Posterior cingulate gyrus (tissue), 11 donors: ENCODE results near the gene DLEC1.

Experiments used
- DNase-seq, 10 donors: peaks; one replicate each; pipeline versions ENCODE4 v3.0.0 to v3.0.0-alpha.2; 2020 to 2021; ENCODE audit warnings: mixed read lengths in 3 of 10
- intact Hi-C: fragments of 100-400 bp; cut with DNase I; formaldehyde crosslinking; loops from one replicate; pipeline ENCODE4 v1.15.1; 2023

Gene DLEC1

DNA sequence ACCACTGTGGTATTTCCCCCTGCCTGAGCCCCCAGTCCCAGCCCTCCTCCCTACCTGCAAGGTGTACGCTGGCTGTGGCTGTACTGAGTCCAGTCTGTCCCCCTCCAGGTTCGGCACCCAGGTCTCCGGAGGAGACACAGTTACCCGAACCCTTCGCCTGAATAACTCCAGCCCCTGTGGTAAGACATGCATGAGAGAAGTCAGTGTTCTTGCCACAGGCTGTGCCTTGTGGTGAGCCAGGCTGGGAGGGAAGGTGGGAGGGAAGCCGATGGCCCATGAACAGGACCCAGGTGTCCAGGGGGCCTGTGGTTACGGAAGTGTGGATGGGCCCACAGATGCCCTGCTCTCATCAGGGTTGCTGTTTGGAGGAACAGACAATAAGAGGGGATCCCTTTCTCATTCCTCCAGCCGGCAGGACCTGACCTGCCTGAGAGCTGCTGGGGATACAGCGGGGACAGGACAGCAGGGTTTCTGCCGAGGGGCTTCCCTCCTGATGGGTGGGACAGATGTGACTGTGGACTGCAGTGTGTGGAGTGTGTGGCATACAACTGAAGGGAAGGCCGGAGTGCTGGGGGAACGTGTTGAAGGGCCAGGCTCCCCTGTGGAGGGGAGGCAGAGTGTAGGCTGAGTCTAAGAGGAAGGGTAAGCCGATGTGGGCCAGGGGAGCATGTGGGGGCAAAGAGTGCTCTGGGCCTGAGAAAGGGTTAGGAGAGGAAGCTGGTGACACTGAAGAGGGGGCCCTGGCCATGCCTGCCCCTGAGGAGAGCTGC lies 76.1 kb downstream of the DLEC1 start:
- intact Hi-C loops = loop anchor here (5.0 kb wide), 1 partner anchor 237 kb away; no protein-coding TSS in a partner anchor
- peak in 1 of 10 donors; percentile 61 for DNase-seq

- intact Hi-C loops = loop anchor here (5.0 kb wide), 1 partner anchor 236 kb away; no protein-coding TSS in a partner anchor
- DNase-seq = peak in 1 of 10 donors; percentile 63
Measured at GRCh38 chr3:38115645-38116427, 76.8 kb downstream of the DLEC1 start.

DNA sequence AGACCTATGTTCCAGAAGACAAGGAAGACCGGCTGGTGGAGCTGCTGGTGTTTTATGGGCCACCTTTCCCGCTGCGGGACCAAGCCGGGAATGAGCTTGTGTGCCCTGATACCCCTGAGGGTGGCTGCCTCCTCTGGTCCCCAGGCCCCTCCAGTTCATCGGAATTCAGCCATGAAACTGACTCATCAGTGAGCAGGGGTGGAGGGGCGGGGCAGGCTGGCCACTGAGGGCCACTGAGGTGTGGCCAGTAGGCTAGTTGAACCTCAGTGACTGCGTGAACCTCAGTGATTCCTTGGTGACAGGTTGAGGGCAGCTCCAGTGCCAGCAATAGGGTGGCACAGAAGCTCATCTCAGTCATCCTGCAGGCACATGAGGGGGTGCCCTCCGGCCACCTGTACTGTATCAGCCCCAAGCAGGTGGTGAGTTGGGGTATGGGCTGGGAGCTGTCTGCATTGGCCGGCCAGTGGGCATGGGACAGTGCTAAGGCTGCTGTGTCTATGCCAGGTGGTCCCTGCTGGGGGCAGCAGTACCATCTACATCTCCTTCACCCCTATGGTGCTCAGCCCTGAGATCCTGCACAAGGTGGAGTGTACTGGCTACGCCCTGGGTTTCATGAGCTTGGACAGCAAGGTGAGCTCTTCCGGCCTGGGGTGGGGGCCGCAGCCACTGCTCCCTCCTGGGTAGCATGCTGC lies 77.6 kb downstream of the DLEC1 start:
- intact Hi-C loops = loop anchor here (5.0 kb wide), 1 partner anchor 236 kb away; no protein-coding TSS in a partner anchor
- DNase-seq = peak in 4 of 10 donors; percentile 5 to 72 (median 45)

GRCh38 chr3:38117163-38117716 lies 78.2 kb downstream of the DLEC1 start:
- peak in 4 of 10 donors; percentile 19 to 84 (median 72) for DNase-seq

DNA sequence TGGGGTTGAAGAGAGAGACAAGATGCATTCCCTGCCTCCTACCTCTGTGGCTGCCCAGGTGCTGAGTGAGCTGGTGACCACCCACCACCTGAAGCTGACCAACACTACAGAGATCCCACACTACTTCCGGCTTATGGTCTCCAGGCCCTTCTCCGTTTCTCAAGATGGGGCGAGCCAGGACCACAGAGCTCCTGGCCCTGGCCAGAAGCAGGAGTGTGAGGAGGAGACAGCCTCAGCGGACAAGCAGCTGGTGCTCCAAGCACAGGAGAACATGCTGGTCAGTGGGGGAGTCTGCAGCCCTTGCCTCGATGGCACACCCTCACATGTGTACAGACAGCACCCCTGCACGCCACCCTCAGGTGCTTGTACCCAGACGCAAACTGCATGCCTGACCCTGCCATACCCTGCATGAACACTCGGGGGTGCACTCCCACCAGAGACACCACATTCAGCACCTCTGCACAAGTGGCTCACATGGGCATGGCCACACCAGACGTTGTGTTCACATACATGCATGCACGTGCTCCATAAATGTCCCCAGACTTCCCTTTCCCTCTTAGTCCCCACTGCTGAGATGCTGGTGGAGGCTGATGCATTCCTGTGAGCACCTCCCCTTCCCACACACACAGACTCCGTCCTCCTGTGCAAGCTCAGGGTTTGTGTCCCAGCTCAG lies 78.9 kb downstream of the DLEC1 start:
- intact Hi-C loops = loop anchor here (5.0 kb wide), 1 partner anchor 234 kb away; no protein-coding TSS in a partner anchor
- peak in 8 of 10 donors; percentile 44 to 94 (median 55) for DNase-seq

More at GRCh38 chr3:38117163-38117716, 78.2 kb downstream of the DLEC1 start:
- intact Hi-C loops = loop anchor here (5.0 kb wide), 1 partner anchor 235 kb away; no protein-coding TSS in a partner anchor

DNA sequence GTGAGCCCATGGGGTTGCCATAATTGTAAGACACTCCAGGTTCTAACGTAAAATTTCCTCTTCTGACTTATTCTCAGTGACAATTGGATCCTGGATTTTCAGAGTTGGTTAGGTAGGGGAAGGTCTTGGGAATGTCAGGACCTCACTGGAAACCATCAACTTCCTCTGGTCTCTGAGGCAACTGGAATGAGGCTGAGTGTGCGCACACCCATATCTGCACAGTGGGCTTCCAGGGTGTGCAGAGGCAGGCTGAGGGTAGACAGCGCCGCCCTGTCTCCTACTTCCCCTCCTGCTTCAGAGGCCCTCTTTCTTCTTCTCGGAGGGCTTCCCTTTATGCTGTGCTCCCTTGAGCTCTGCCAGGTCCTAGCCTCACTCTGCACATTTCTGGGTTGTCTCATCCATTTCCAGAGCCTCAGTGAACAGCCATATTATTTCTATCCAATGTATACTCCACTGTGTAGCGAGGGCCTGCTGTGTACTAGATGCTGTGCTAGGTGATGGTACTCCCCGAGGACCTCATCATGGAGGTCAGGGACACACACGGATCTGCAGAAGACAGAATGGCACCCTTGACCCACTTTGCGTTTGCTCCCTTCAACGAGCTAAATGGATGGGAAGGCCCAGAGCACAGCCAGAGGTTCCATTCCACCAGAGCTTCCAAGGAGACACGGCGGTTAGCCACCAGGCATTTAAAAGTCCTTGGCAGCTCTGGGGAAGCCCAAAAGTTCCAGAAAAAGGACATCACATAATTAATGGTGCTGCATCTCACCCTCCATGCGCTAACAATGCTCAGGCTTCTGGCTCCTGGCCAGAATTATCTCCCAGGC lies 79.6 kb downstream of the DLEC1 start:
- DNase-seq = peak in 2 of 10 donors; percentile 34 to 48
- intact Hi-C loops = loop anchor here (5.0 kb wide), 1 partner anchor 234 kb away; no protein-coding TSS in a partner anchor

DNA sequence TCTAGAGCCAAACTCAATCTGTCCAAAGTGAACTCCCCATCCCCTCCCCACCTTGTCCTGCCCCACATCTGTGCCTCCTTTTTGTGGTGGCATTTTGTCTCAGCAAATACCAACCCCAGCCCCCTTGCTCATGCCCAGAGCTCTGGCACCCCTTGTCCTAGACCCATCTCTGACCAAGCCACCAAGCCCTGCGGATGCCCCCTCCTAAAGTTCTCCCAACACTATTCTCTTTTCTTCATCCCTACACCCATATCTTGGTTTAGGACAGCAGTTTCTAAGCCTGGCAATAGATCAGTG lies 80.2 kb downstream of the DLEC1 start:
- intact Hi-C loops = loop anchor here (5.0 kb wide), 1 partner anchor 233 kb away; no protein-coding TSS in a partner anchor

DNA sequence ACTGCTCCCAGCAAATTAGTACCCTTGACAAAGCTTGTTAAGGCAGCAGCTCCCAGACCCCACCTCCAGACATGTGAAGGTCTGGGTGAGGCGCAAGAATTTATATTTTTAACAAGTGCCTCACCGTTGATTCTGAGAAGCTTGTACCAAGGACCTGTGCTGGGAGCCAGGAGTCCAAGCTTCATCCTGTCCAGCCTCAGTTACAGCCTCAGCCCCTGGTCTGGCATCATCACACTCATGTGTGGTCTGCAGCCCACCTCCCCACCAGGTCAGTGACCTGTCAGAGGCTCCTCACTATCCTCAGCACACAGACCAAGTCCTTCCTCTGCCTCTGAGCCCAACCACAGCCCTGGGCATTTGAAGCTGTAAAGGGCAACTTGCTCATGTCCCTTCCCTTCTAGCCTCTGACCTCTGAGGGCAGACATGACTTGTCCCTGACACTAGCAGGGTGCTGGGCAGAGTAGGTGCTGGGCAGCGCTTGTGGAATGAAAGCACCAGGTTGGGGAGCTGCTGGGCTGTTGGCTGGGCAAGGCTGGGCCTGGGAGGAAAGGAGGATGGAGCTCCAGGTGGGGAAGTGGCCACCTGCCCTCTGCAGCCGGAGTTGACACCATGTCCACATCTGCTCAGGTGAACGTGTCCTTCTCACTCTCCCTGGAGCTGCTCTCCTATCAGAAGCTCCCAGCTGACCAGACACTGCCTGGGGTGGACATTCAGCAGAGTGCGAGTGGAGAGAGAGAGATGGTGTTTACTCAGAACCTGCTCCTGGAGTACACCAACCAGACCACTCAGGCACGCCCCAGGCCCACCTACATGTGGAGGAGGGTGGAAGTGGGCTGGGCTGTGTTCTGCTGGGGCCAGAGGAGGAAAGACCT lies 81.0 kb downstream of the DLEC1 start:
- DNase-seq = peak in 4 of 10 donors; percentile 9 to 77 (median 60)
- intact Hi-C loops = loop anchor here (5.0 kb wide), 1 partner anchor 232 kb away; no protein-coding TSS in a partner anchor

More for the DNA sequence above, 80.2 kb downstream of the DLEC1 start:
- DNase-seq = no peak

DNA sequence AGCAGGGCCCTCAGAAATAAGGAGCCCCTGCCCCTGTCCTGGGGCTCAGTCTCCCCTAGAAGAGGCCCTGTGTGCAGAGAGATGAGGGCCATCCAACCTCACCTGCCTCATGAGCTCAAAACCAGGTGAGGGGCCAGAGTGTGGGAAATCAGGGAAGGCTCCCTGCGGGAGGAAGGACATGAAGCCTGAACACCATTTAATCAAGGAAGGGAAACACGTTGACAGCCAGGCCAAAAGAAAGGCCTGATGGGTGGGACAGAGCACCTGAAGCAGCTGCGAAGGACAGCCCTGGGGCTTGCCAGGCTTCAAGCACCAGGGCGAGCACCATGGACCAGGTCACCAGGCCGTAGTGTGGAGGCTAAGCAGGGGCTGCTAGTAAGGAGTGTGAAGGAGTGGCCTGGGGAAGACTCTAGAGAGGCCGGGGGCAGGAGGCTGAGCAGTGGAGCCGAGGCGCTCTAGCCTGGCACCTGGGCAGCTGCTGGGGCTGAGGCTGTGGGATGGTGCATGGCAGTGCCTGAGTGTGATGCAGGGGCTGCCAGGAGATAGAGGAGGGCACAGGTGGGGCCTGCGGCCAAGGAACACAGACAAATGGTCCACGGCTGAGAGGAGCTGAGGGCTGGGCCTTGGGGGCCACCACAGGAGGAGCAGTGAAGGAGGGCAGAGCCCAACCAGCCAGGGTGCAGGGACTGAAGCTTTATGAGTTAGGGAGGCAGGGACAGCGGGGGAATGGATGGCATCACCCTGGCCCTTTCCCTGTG lies 81.9 kb downstream of the DLEC1 start:
- DNase-seq = peak in 3 of 10 donors; percentile 10 to 80 (median 72)

DNA sequence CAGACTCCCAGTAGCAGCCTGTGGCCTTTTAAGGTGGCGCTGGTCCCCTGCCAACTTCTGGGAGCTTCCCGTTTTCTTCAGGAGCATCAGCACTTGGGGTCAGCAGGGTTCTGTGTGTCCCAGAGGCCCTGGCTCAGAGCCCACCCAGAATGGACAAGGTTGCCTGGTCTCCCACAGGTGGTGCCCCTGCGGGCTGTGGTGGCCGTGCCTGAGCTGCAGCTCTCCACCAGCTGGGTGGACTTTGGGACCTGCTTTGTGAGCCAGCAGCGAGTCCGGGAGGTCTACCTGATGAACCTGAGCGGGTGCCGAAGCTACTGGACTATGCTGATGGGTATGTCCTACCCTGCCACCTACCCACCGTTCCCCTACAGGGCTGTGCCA lies 82.4 kb downstream of the DLEC1 start:
- intact Hi-C loops = no loop called here
- DNase-seq = peak in 3 of 10 donors; percentile 59 to 83 (median 79)

More for the DNA sequence above, 81.9 kb downstream of the DLEC1 start:
- intact Hi-C loops = no loop called here

DNA sequence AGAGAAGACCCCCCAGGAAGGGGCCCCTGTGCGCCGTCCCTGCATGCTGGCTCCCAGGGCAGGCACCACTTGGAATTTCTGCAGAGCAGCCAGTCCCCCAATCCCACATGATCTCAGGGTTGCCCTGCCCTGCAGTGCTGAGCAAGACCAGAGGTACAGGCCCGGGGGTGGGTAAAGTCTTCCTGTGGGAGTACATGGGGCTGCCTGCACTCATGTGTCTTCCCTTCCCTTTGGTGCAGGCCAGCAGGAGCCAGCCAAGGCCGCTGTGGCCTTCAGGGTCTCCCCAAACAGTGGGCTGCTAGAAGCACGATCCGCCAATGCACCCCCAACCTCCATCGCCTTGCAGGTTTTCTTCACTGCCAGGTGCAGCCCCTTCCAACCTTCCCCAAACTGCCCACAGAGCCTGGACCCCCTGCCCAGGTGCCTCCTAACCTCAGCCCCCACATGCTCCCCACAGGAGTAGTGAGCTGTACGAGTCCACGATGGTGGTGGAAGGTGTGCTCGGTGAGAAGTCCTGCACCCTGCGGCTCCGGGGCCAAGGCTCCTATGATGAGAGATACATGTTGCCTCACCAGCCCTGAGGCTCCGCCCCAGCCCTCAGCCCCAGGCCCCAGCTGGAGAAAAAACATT lies 82.9 kb downstream of the DLEC1 start:
- intact Hi-C loops = no loop called here
- peak in 2 of 10 donors; percentile 41 to 78 for DNase-seq

DNA sequence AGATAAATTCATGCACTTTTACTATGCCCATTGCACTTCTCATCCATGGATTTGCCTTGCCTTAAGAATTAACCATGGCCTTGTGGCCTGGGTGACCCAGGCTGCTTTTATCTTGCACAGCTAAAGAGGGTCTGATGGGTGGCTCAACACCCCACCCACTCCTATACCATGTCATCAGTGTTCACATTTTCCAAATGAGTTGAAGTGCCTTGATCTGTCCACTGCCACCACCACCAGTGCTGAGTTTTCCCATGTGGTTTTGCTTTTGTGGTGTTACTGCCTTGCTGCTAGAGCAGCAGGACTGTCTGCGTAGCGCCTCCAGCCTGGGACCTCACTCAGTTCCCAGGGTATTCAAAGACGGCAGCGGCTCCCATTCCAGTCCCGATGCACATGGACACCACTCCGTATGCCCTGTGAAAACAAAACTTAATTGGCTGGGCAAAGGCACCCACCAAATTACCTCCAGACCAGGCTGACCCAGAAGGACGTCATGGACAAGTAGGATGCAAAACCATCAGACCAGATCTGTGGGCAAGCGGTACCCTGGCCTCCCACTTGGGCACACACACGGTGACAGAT lies 83.8 kb downstream of the DLEC1 start:
- intact Hi-C loops = no loop called here
- DNase-seq = peak in 2 of 10 donors; percentile 27 to 69

DNA sequence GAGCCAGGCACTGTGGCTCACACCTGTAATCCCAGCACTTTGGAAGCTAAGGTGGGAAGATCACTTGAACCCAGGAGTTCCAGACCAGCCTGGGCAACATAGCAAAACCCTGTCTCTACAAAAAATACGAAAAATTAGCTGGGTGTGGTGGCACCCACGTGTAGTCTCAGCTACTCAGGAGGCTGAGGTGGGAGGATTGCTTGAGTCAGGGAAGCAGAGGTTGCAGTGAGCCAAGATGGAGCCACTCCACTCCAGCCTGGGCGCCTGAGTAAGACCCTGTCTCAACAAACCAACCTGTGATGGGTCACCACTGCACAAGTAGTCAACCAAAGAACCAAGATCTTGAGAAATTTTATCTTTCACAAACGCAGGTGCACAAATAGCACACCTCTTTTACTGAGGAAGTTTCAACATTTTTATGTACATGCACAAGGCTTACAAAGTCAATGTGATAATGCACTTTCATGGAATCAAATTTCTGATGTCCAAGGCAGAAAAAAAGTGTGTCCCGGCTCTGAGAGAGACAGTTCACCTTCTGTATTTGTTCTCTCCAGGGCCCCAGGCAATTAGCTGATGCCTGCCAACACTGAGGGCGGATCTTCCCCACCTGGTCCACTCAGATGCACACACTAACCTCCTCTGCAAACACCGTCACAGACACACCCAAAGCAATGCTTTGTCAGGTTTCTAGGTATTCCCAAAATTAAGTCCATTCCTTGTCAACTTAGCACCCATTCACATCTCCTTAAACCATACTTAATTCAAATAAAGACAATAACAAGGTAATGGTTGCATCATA lies 85.5 kb downstream of the DLEC1 start:
- peak in 1 of 10 donors; percentile 68 for DNase-seq
- intact Hi-C loops = no loop called here

DNA sequence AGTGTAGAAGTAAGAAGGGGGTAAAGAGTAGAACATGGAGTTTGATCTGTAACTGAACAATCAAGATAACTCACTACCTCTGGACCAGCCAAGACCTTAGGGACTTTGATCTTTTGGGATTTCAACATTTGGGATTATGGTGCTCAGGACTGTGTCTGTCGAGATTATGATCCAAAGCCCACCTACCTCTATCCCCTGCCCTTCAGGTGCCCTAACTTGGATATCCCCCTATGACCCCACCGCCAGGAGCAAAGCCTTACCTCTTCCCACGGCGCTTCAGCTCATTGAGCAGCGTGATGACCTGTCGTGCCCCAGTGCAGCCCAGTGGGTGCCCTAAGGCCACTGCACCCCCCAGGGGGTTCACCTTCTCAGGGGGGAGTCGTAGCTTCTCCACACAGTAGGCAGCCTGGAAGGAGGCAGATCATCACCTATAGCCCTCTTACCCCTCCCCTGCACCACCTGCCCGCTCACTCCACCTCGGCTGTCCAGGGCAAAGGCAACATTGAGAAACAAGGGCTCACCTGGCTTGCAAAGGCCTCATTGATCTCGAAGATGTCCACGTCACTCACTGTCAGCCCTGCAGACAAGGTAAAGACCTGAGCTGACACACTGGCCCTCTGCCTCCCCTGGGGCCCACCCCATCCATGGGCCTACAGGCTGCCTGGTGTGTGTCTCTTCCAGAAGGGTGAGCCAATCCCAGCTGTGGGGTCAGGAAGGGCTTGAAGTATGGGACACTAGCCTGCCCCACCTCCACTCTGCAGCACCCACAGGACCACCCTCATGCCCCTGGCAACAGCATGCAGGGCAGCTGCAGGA lies 86.5 kb downstream of the DLEC1 start:
- intact Hi-C loops = no loop called here
- peak in 1 of 10 donors; percentile 35 for DNase-seq
